Vagina (tissue), 2 donors: Measurements from ENCODE around the gene CYP46A1.

Experiments used
- POLR2A ChIP-seq, 2 donors: fragments of 450-650 bp; IDR thresholded peaks; one replicate each; pipeline ENCODE4 v1.6.1; 2017; ENCODE audit warnings: antibody characterized with exemption in 2 of 2, mild to moderate bottlenecking in 2 of 2, moderate library complexity in 2 of 2
- POLR2AphosphoS5 ChIP-seq, 2 donors: sonication (generic); formaldehyde crosslinking; IDR thresholded peaks; one replicate each; pipeline ENCODE4 v1.9.0; 2017; ENCODE audit warnings: antibody characterized with exemption in 2 of 2, mild to moderate bottlenecking in 2 of 2, low read depth in 1 of 2; ENCODE audit not compliant: insufficient read depth in 1 of 2
- TF ChIP-seq, protein P1 (sequence below), 3 experiments: fragments of 450-650 bp in 2 of 3; fragments of 200-600 bp in 1 of 3; sonication (generic) in 1 of 3; IDR thresholded peaks; one replicate each; pipeline ENCODE4 v1.5.1; 2017 to 2019; ENCODE audit warnings: antibody characterized with exemption in 3 of 3, mild to moderate bottlenecking in 2 of 3, moderate library complexity in 2 of 3

DNA sequence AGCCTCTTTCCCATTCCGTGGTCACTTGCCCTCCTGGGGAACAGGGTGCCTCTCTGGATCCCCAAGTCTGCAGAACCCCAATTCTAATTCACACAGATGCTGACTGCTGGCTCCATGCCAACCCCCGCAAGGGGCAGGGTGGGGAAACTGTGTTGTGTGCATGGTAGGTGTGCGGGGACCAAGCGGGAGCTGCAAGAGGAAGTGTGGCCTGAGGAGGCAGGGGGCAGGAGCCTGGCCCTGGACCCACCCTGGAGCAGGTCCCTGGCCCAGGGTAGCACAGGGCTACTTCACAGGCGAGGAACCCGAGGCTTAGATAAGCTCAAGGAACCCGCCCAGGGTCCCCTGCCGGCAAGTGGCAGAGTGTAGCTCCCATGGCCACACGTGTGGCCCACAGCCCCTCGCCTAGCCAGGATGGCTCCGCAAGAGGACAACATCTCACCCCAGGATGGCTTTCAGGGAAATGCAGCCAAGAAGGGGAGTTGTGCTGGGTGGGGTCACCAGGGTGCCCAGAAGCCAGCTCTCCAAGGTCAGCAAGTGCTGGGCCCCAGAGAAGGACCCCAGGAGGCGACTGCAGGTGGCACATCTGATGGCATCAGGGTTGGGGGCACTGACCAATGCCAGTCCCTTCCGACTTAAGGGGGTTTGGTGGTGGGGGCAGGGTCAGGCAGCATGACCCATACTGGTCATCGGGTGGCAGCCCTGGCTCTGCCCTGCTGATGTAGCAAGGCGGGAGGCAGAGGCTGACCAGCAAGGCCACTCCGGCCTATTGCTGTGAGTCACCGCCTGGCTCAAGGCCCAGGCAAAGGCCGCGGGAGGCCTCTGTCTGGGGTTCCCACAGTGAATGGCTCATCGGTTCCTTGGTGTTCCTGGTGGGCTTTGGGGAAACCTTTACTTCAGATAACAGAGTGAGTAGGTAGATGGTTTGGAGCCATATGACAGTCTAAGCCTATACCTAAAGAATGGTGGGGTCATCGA is 71.8 kb downstream of the CYP46A1 start:
- no peak for TF ChIP-seq POLR2A (IDR thresholded peaks at IDR 0.05)
- TF ChIP-seq, protein P1, sequence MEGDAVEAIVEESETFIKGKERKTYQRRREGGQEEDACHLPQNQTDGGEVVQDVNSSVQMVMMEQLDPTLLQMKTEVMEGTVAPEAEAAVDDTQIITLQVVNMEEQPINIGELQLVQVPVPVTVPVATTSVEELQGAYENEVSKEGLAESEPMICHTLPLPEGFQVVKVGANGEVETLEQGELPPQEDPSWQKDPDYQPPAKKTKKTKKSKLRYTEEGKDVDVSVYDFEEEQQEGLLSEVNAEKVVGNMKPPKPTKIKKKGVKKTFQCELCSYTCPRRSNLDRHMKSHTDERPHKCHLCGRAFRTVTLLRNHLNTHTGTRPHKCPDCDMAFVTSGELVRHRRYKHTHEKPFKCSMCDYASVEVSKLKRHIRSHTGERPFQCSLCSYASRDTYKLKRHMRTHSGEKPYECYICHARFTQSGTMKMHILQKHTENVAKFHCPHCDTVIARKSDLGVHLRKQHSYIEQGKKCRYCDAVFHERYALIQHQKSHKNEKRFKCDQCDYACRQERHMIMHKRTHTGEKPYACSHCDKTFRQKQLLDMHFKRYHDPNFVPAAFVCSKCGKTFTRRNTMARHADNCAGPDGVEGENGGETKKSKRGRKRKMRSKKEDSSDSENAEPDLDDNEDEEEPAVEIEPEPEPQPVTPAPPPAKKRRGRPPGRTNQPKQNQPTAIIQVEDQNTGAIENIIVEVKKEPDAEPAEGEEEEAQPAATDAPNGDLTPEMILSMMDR (IDR thresholded peaks at IDR 0.05) = no peak
- TF ChIP-seq POLR2AphosphoS5 (IDR thresholded peaks at IDR 0.05; ENCODE audit: insufficient read depth in 1 of 2, low read depth in 1 of 2) = peak; percentile 53 to 76
